ENCODE measurements around the gene TIAL1. TPM values are rescaled to one million over a fixed set of nuclear protein-coding genes. Genes with fewer than 3 reads are reported as not detected.

The TIAL1 gene
- total and polyA plus RNA-seq, 4 donors = 19.7 to 28.7 (median 23.4) TPM

DNA sequence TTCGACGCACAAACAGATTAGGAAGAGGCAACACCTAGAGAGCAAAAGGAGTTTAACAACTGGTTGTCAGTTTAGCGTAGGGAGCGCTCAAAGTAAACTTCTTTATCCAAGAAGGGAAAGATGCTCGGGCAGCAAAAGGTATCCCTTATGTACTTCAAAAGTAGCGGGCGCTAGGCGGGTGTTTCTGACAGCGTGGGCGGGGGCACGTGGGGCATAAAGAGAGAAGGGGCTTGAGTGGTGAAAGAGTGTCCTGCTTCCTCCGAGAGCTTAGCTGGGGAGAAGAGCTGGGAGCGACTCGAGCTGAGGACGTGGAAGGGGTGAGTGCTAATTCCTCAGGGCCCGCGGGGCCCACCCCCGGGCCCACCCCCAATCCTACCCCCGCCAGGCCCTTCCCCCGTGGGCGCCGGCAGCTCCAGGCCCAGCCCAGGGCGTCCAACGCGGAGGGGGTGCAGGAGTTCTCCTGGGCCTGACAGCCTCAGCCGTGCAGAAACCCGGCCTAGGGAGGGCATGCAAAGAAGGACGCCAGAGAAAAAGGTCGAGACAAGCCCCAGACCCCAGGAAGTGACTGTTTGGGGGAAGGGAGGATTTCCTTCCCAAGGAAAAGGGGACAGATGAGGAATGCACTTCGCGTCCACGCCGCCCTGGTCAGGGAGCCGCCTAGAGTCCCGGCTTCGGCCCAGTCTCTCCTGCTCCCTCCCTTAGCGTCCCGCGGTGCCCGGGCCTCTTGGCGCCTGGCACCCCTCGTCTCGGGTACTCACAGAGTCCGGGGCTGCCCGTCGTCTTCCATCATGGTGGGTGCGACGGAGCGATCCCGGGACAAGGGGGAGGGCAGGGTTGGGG is 868 bp downstream of the TIAL1 start:
- Histone ChIP-seq H3K9me3 (ENCODE audit: control insufficient read depth in 4 of 4, low read length in 3 of 4) (no peaks in the 10 kb centered on the region), H3K27me3 (ENCODE audit: control insufficient read depth in 4 of 4, insufficient read depth in 4 of 4, low read length in 3 of 4) (no peaks in the 10 kb centered on the region), H3K27ac (ENCODE audit: low read depth in 1 of 2, low read length in 2 of 2) (peak overlapping the region; percentile 99), H3K36me3 (ENCODE audit: control insufficient read depth in 4 of 4, insufficient read depth in 3 of 4, low read depth in 1 of 4, low read length in 3 of 4) (no peaks in the 10 kb centered on the region), H3K4me1 (ENCODE audit: control insufficient read depth in 4 of 4, insufficient read depth in 4 of 4, low read length in 3 of 4) (peaks cover 10 to 42% (median 35%) of the 10 kb centered on the region in 4 donors), H3K4me3 (ENCODE audit: low read depth in 1 of 3, low read length in 3 of 3) (peak overlapping the region; percentile 60 to 93 (median 89)), H3K9ac (ENCODE audit: low read depth in 1 of 2, low read length in 2 of 2) (peak overlapping the region; percentile 73 to 99)
- TF ChIP-seq SP1 (IDR thresholded peaks at IDR 0.05) (no peak), GABPA (IDR thresholded peaks at IDR 0.05 in 1 of 2, conservative IDR thresholded peaks at IDR 0.05 in 1 of 2) (no peak), HNF4G (IDR thresholded peaks at IDR 0.05) (no peak), ZBTB33 (IDR thresholded peaks at IDR 0.05) (no peak), NR2F2 (IDR thresholded peaks at IDR 0.05) (no peak), EGR1 (IDR thresholded peaks at IDR 0.05; ENCODE audit: low read depth in 2 of 2) (peak; percentile 73 to 86), RAD21 (IDR thresholded peaks at IDR 0.05) (no peak), FOXA2 (IDR thresholded peaks at IDR 0.05) (no peak), MAX (IDR thresholded peaks at IDR 0.05) (peak; percentile 3)
- TF ChIP-seq, protein P1, sequence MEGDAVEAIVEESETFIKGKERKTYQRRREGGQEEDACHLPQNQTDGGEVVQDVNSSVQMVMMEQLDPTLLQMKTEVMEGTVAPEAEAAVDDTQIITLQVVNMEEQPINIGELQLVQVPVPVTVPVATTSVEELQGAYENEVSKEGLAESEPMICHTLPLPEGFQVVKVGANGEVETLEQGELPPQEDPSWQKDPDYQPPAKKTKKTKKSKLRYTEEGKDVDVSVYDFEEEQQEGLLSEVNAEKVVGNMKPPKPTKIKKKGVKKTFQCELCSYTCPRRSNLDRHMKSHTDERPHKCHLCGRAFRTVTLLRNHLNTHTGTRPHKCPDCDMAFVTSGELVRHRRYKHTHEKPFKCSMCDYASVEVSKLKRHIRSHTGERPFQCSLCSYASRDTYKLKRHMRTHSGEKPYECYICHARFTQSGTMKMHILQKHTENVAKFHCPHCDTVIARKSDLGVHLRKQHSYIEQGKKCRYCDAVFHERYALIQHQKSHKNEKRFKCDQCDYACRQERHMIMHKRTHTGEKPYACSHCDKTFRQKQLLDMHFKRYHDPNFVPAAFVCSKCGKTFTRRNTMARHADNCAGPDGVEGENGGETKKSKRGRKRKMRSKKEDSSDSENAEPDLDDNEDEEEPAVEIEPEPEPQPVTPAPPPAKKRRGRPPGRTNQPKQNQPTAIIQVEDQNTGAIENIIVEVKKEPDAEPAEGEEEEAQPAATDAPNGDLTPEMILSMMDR (IDR thresholded peaks at IDR 0.05; ENCODE audit: low read depth, low read length, missing input control) = no peak
- under 1% methylated on average over 50 of the region's 50 CpGs for WGBS
- DNase-seq (ENCODE audit: low spot score) = peak; percentile 62

GRCh38 chr10:119595134-119595675 is 1.6 kb downstream of the TIAL1 start:
- DNase-seq (ENCODE audit: low spot score) = no peak
- Histone ChIP-seq H3K9me3 (ENCODE audit: control insufficient read depth in 4 of 4, low read length in 3 of 4) (no peaks in the 10 kb centered on the region), H3K36me3 (ENCODE audit: control insufficient read depth in 4 of 4, insufficient read depth in 3 of 4, low read depth in 1 of 4, low read length in 3 of 4) (peaks cover 0 to under 1% (median 0%) of the 10 kb centered on the region in 4 donors), H3K9ac (ENCODE audit: low read depth in 1 of 2, low read length in 2 of 2) (peak overlapping the region; percentile 50 to 66), H3K27ac (ENCODE audit: low read depth in 1 of 2, low read length in 2 of 2) (peak overlapping the region; percentile 99), H3K27me3 (ENCODE audit: control insufficient read depth in 4 of 4, insufficient read depth in 4 of 4, low read length in 3 of 4) (no peaks in the 10 kb centered on the region), H3K4me3 (ENCODE audit: low read depth in 1 of 3, low read length in 3 of 3) (peak overlapping the region; percentile 60 to 93 (median 89)), H3K4me1 (ENCODE audit: control insufficient read depth in 4 of 4, insufficient read depth in 4 of 4, low read length in 3 of 4) (peaks cover 10 to 42% (median 35%) of the 10 kb centered on the region in 4 donors)
- WGBS = 9% methylated on average over 5 of the region's 5 CpGs
- TF ChIP-seq YY1 (IDR thresholded peaks at IDR 0.05) (peak; percentile 17), NR2F2 (IDR thresholded peaks at IDR 0.05) (no peak), HNF4A (conservative IDR thresholded peaks at IDR 0.05) (peak; percentile 76 to 86), HNF4G (IDR thresholded peaks at IDR 0.05) (peak; percentile 56), RXRA (IDR thresholded peaks at IDR 0.05) (peak in 1 of 2 donors; percentile 16), EGR1 (IDR thresholded peaks at IDR 0.05; ENCODE audit: low read depth in 2 of 2) (no peak), JUND (IDR thresholded peaks at IDR 0.05) (no peak)
- TF ChIP-seq, protein P1 (IDR thresholded peaks at IDR 0.05; ENCODE audit: low read depth, low read length, missing input control) = no peak
